IPS-11a (cell line): ENCODE data around the gene PDZD2.

Source experiments
- H3K4me3 ChIP-seq: one replicate; pipeline ENCODE4 v1.5.1; 2013; ENCODE audit warnings: low read depth, low read length, control low read depth

Gene PDZD2

GRCh38 chr5:31860726-31861433 lies 221.9 kb downstream of the PDZD2 start:
- no peak overlapping the region for H3K4me3 ChIP-seq

- no peak overlapping the region for H3K4me3 ChIP-seq
Measured at GRCh38 chr5:31861601-31862000, 222.7 kb downstream of the PDZD2 start.

GRCh38 chr5:31863991-31864411 lies 225.1 kb downstream of the PDZD2 start:
- no peak overlapping the region for H3K4me3 ChIP-seq

GRCh38 chr5:31866166-31866565 lies 227.2 kb downstream of the PDZD2 start:
- H3K4me3 ChIP-seq = no peak overlapping the region

DNA sequence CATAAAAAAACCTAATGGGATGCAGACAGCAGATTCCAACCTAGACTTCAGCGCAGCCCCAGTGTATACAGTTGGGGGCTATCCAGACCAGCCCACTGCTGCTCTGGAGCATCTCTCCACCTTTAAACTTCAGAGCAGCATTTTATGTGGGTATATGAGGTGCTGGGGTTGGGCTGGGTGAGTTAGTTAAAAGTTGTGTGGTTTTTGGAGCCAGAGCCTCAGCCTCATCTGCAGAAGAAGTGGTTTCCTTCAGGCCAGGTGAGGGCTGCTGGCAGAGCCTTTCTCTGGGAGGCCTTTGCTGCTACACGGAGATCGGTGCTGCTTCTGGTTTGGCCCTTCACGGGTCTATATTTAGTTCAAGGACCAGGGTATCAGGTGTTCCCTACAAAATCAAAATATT lies 228.3 kb downstream of the PDZD2 start:
- H3K4me3 ChIP-seq = no peak overlapping the region

GRCh38 chr5:31880449-31880848 lies 241.5 kb downstream of the PDZD2 start:
- H3K4me3 ChIP-seq = no peak overlapping the region

DNA sequence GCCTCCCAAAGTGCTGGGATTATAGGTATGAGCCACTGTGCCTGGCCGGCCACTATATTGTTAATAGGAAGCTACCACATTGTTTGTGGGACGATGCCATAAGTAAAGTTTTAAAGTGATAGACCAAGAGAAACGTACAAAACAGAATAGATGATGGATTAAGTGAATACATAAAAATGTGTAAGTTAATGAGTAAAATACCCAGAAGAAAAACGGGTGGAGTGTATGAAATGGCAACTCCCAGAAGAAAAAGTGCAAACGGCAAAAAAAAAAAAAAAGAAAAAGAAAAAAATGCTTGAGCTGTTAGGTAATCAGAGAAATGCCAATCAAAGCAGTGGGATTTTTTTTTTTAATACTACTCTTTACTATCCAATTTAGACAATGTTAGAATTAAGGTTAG lies 246.0 kb downstream of the PDZD2 start:
- no peak overlapping the region for H3K4me3 ChIP-seq

DNA sequence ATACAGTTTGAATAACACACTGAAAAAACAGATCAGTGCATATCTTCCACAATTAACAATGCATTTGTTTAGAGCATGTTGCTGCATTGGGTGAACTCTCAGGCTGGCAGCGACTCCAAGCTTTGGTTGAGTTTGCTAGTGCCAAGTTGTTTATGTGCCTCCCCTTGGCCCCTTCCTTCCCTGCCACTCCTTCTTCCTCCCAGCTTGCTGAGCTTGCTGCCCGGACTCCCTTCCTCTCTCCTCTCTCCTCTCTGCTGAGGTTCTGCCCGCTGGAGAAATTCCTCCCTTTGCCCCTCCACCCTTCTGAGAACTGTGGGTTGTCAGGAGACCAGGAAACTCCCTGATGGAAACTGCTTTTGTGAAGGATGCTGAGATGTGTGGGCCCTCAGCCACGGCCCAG lies 247.3 kb downstream of the PDZD2 start:
- no peak overlapping the region for H3K4me3 ChIP-seq

DNA sequence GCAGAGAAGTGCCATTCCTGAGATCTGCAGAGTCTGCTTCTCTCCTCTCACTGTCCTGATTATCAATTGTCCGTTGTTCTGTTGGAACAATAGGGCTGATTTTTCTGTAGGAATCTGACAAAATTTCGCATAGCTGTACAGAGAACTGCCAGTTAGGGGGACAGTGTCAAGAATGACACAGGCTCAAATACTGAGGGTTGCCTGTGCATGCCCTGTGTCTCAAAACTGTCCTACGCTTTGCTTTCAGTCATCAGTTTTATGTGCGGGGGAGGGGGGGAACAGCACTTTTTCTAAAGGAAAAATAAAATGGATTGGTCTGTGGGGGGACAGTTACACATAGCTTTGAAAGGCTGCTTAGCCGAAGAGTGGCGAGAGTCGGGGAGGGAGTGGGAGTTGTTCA lies 248.6 kb downstream of the PDZD2 start:
- no peak overlapping the region for H3K4me3 ChIP-seq

DNA sequence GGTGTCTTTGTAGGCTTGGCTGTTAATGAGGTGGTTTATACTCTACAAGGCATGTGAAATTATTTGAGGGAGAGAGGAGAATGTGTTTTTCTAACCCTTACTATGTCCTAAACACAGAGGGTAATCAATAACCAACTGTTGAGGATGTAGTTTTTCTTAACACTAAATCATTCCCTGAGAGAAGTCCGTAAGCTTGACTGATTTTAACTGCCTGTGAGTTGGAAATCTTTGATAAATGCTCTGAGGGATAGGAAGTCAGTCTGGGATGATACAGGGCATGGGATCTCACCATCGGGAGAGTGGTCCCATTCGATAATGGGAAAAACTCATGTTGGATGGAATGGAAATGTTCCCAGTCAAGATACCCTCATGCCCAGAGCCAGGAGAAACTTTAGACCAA lies 249.6 kb downstream of the PDZD2 start:
- H3K4me3 ChIP-seq = no peak overlapping the region

DNA sequence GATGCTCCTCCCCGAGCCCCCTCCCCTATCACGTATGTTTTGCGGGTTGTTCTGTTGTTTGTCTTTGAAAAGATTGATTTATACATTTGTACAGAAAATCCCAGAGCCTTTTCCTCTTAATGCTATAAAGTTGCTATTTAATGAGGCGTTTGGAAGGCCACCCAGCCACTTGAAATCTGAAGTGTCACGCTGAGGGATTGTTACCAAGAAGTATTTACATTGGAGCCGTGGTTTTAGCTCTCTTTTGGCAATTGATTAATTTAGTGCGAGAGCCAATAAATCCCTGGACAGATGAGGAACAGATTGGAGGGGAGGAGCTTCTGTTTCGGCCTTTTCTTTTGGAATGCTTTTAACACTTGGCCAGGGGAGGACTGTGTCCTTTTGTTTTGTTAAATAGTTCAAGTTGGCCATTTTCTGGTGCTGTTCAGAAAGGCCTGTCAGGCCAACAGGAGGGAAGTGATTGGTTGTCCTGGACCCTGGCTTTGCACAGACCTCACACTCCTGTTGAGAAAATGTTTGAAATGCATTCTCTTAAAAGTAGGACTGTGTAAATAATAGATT lies 250.2 kb downstream of the PDZD2 start:
- no peak overlapping the region for H3K4me3 ChIP-seq

- H3K4me3 ChIP-seq = no peak overlapping the region
Measured at GRCh38 chr5:31890046-31890445, 251.1 kb downstream of the PDZD2 start.

GRCh38 chr5:31894141-31894540 lies 255.2 kb downstream of the PDZD2 start:
- no peak overlapping the region for H3K4me3 ChIP-seq

GRCh38 chr5:31895199-31895820 lies 256.4 kb downstream of the PDZD2 start:
- no peak overlapping the region for H3K4me3 ChIP-seq

DNA sequence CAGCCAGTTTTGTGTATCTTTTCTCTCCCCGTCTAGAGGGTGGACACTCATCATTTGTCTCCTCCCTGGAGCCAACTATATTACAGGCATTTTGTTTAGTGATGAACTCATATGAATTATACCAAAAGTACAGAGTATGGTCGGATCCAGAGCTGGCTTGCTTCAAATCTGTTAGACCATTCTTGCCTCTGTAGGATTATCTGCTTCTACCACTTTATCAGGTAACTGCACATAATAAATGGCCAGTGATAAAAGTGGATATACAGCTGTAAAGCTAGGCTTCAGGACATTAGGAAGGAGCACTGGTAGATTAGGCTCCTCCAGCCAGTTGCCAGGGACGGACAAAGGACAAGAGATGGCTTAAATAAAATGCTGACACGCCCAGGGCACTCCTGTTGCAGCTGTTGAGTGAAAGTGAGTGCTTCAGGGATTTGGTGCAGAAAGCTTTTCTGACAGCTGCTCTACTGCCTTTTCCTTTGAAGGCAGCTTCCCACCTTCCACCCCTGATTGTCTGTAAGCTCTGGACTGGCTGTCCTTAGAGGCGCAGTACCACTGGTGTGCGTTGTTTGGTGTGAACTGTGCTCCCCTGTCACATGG lies 259.2 kb downstream of the PDZD2 start:
- H3K4me3 ChIP-seq = no peak overlapping the region

- no peak overlapping the region for H3K4me3 ChIP-seq
Measured at GRCh38 chr5:31900296-31900865, 261.4 kb downstream of the PDZD2 start.

DNA sequence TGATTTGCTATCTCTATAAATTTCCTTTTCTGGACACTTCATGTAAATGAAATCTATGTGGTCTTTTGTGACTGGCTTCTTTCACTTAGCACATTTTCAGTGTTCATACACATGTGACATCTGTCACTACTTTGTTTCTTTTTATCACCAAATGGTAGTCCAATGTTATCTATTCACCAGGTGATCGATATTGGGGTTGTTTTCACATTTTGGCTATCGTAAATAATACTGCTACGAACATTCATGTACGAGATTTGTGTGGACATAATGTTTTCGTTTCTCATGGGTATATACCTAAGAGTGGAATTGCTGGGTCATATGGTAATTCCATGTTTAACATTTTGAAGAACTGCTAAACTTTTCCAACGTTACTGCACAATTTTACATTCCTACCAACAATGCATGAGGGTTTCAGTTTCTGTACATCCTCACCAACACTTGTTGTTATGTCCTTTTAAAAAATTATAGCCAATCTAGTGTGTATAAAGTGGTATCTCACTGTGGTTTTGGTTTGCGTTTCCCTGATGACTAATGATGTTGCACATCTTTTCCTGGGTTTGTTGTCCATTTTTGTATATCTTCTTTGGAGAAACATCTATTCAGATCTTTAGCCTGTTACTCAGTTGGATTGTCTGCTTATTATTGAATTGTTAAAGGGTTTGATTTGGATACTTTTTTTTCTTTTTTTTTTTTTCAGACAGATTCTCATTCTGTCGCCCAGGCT lies 263.0 kb downstream of the PDZD2 start:
- no peak overlapping the region for H3K4me3 ChIP-seq

DNA sequence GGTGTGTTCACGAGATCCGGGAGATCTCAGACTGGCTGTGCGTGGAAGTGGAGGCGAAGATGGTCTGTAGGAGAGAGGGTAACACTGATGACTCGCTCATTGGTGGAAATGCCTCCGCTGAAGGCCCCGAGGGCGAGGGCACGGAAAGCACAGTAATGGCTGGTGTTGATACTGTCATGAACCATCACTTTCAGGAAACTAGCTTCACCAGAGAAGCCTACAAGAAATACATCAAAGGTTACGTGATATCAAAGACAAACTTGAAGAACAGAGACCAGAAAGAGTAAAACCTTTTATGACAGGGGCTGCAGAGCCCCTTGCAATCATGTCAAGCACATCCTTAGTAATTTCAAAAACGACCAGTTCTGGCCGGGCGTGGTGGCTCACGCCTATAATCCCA lies 269.5 kb downstream of the PDZD2 start:
- H3K4me3 ChIP-seq = no peak overlapping the region

DNA sequence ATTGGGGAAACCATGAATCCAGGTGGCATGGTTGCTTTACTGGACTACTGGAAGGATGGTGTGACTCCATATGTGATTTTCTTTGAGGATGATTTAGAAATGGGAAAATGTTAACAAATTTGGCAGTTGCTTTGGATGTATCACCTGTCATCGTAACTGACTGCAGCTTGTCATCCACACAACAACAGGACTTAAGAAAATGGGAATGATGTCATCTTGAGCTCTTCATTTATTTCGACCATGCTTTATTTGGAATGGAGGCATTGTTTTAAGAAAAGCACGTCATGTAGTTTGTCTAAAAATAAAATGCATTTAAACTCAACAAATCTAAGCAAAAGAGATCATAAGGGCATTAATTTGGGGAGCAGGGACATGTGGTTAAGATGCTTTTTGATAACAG lies 270.1 kb downstream of the PDZD2 start:
- no peak overlapping the region for H3K4me3 ChIP-seq

- H3K4me3 ChIP-seq = no peak overlapping the region
Measured at GRCh38 chr5:31911291-31912265, 272.6 kb downstream of the PDZD2 start.
